GM23338 (cell line): ENCODE data around the gene S100A6. TPM values are rescaled to one million over a fixed set of nuclear protein-coding genes. Genes with fewer than 3 reads are reported as not detected.

Source experiments
- ATAC-seq: fragments of 200-7000 bp; cut with Tn5 transposase; 3 replicates; pipeline ENCODE4 v1.9.1; 2020
- DNase-seq: peaks from one replicate; pipeline ENCODE4 v3.0.0-alpha.2; 2015; ENCODE audit warnings: low spot score
- H2AFZ ChIP-seq: fragments of 200-600 bp; sonication (generic); 2 replicates; pipeline ENCODE4 v1.8.0; 2016; ENCODE audit warnings: antibody characterized with exemption, mild to moderate bottlenecking, moderate library complexity
- H3F3A ChIP-seq: fragments of 200-600 bp; sonication (generic); replicated peaks from 2 replicates; pipeline ENCODE4 v1.8.0; 2017; ENCODE audit warnings: antibody characterized with exemption, mixed run types, low read depth
- H3K27ac ChIP-seq: fragments of 200-600 bp; sonication (generic); 2 replicates; pipeline ENCODE4 v1.6.1; 2016; ENCODE audit warnings: low read depth
- H3K27me3 ChIP-seq: fragments of 200-600 bp; sonication (generic); 2 replicates; pipeline ENCODE4 v1.8.0; 2016; ENCODE audit warnings: mild to moderate bottlenecking, mixed run types, moderate library complexity; ENCODE audit not compliant: insufficient read depth
- H3K36me3 ChIP-seq: fragments of 200-600 bp; sonication (generic); 2 replicates; pipeline ENCODE4 v1.8.0; 2016; ENCODE audit warnings: mild to moderate bottlenecking; ENCODE audit not compliant: insufficient read depth
- H3K4me1 ChIP-seq: fragments of 200-600 bp; sonication (generic); 2 replicates; pipeline ENCODE4 v1.8.0; 2016; ENCODE audit warnings: mild to moderate bottlenecking, moderate library complexity; ENCODE audit not compliant: insufficient read depth
- H3K4me2 ChIP-seq: fragments of 200-600 bp; sonication (generic); 2 replicates; pipeline ENCODE4 v1.7.1; 2017; ENCODE audit warnings: mixed run types
- H3K4me3 ChIP-seq: fragments of 200-600 bp; sonication (generic); 2 replicates; pipeline ENCODE4 v1.6.1; 2016; ENCODE audit warnings: mixed run types
- H3K79me2 ChIP-seq: fragments of 200-600 bp; sonication (generic); replicated peaks from 2 replicates; pipeline ENCODE4 v1.8.0; 2017; ENCODE audit warnings: mild to moderate bottlenecking; ENCODE audit not compliant: insufficient read depth
- H3K9me2 ChIP-seq: fragments of 200-600 bp; sonication (generic); 2 replicates; pipeline ENCODE4 v1.8.0; 2017; ENCODE audit not compliant: insufficient read depth
- H4K20me1 ChIP-seq: fragments of 200-600 bp; sonication (generic); replicated peaks from 2 replicates; pipeline ENCODE4 v1.8.0; 2017; ENCODE audit warnings: mild to moderate bottlenecking; ENCODE audit not compliant: insufficient read depth
- H3K27ac Mint-ChIP-seq: 2 replicates; pipeline ENCODE4 v1.8.0; 2020; ENCODE audit warnings: inconsistent platforms, mild to moderate bottlenecking, moderate library complexity, mixed read lengths
- H3K27me3 Mint-ChIP-seq: 3 replicates; pipeline ENCODE4 v1.8.0; 2022; ENCODE audit warnings: low read depth, mild to moderate bottlenecking, moderate library complexity, mixed read lengths, inconsistent platforms; ENCODE audit not compliant: insufficient read depth, poor library complexity
- H3K36me3 Mint-ChIP-seq: 3 replicates; pipeline ENCODE4 v1.8.0; 2021; ENCODE audit warnings: low read depth, mild to moderate bottlenecking, inconsistent platforms, moderate library complexity, mixed read lengths
- H3K4me1 Mint-ChIP-seq: 3 replicates; pipeline ENCODE4 v1.8.0; 2020; ENCODE audit warnings: mild to moderate bottlenecking, inconsistent platforms, mixed read lengths
- H3K4me3 Mint-ChIP-seq: 3 replicates; pipeline ENCODE4 v1.8.0; 2021; ENCODE audit warnings: moderate library complexity, mild to moderate bottlenecking, inconsistent platforms, mixed read lengths
- H3K9me3 Mint-ChIP-seq: 3 replicates; pipeline ENCODE4 v1.8.0; 2020; ENCODE audit warnings: moderate library complexity, mild to moderate bottlenecking, inconsistent platforms, mixed read lengths
- CREB1 ChIP-seq: fragments of 250-450 bp; sonication (Bioruptor Pico); IDR thresholded peaks from 2 replicates; pipeline ENCODE4 v1.5.0; 2020; ENCODE audit warnings: low read depth, mild to moderate bottlenecking, moderate library complexity
- EZH2 ChIP-seq: fragments of 200-600 bp; sonication (generic); IDR thresholded peaks from one replicate; pipeline ENCODE4 v1.8.0; 2017; ENCODE audit warnings: antibody characterized with exemption, mild to moderate bottlenecking, low read depth; ENCODE audit not compliant: unreplicated experiment
- EZH2phosphoT487 ChIP-seq: fragments of 200-600 bp; sonication (generic); IDR thresholded peaks from one replicate; pipeline ENCODE4 v1.8.1; 2018; ENCODE audit warnings: antibody characterized with exemption; ENCODE audit not compliant: unreplicated experiment
- JUNB ChIP-seq: IDR thresholded peaks from one replicate; pipeline ENCODE4 v1.6.1; 2016; ENCODE audit warnings: antibody characterized with exemption; ENCODE audit not compliant: unreplicated experiment
- NANOG ChIP-seq: IDR thresholded peaks from 2 replicates; pipeline ENCODE4 v1.6.1; 2016; ENCODE audit warnings: antibody characterized with exemption, borderline replicate concordance
- POLR2AphosphoS5 ChIP-seq: IDR thresholded peaks from 2 replicates; pipeline ENCODE4 v1.6.1; 2016; ENCODE audit warnings: antibody characterized with exemption, low read depth
- STAT1 ChIP-seq: IDR thresholded peaks from one replicate; pipeline ENCODE4 v1.6.1; 2016; ENCODE audit warnings: antibody characterized with exemption; ENCODE audit not compliant: unreplicated experiment
- ZNF114 ChIP-seq: fragments of 250-450 bp; sonication (Bioruptor Pico); IDR thresholded peaks from 2 replicates; pipeline ENCODE4 v1.5.0; 2020; ENCODE audit warnings: mild to moderate bottlenecking, moderate library complexity
- ZNF331 ChIP-seq: fragments of 250-450 bp; sonication (Bioruptor Pico); IDR thresholded peaks from 2 replicates; pipeline ENCODE4 v1.5.0; 2020; ENCODE audit warnings: low read depth, mild to moderate bottlenecking, moderate library complexity
- polyA plus RNA-seq: library from polyadenylated mRNA; unstranded; fragments of >200 nt; fragmentation: Nextera tagmentation; extraction: Ambion mirVana; gene quantifications from 2 replicates; pipeline ENCODE4 v1.2.1, GENCODE V29; 2016
- total RNA-seq: library from RNA; depleted of rRNA; stranded (reverse); fragments of >200 nt; shearing (Covaris generic); gene quantifications from 2 replicates; pipeline ENCODE4 v1.2.3, GENCODE V29; 2014
- TF ChIP-seq, protein P1 (sequence below): IDR thresholded peaks from 2 replicates; pipeline ENCODE4 v1.6.1; 2016; ENCODE audit warnings: antibody characterized with exemption
- TF ChIP-seq, protein P2 (sequence below): fragments of 250-450 bp; sonication (Bioruptor Pico); IDR thresholded peaks from 2 replicates; pipeline ENCODE4 v1.5.0; 2020; ENCODE audit warnings: mild to moderate bottlenecking, moderate library complexity
- TF ChIP-seq, protein P3 (sequence below): IDR thresholded peaks from one replicate; pipeline ENCODE4 v1.6.1; 2018; ENCODE audit warnings: antibody characterized with exemption; ENCODE audit not compliant: unreplicated experiment
- TF ChIP-seq, protein P4 (sequence below), 2 experiments: fragments of 200-600 bp in 1 of 2; sonication (generic) in 1 of 2; conservative IDR thresholded peaks; 2 replicates each; pipeline versions ENCODE4 v1.5.1 to v1.6.1; 2016 to 2017; ENCODE audit warnings: antibody characterized with exemption in 2 of 2, low read depth in 2 of 2, mild to moderate bottlenecking in 2 of 2, moderate library complexity in 1 of 2

S100A6 gene
- total and polyA plus RNA-seq, 2 experiments from 2014 or later, result 7.3 to 77.5 TPM

DNA sequence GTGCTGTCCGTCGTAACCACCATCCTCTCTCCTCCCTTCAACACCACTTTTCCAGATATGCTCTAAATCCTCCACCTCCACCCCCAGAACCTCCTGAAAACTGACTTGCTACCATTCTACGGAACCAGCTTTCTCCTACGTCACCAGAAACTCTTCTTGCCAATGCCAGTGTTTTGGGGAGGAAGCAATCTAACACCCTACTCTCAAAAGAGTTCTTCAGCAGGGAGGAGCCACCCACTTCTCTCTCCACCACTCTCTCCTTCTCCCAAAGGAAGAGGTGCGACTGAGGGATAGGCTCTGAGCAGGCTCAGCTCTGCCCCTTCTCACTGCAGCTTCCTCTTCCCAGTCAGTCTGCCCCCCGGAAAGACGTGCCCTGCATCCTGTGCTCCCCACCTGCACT is 35.9 kb upstream of the S100A6 start:
- DNase-seq (no peak), ATAC-seq (no peak)
- H3K27me3 Mint-ChIP-seq, result peaks cover 12% of the 10 kb centered on the region
- Histone ChIP-seq H3K4me3 (no peak overlapping the region), H2AFZ (no peak overlapping the region), H3K4me2 (no peak overlapping the region), H3K79me2 (no peaks in the 10 kb centered on the region), H3K27ac (no peak overlapping the region), H4K20me1 (no peaks in the 10 kb centered on the region), H3F3A (peaks cover 6% of the 10 kb centered on the region; the same call in 1 of the 2 replicates), H3K27me3 (no peaks in the 10 kb centered on the region), H3K9me2 (no peaks in the 10 kb centered on the region), H3K36me3 (no peaks in the 10 kb centered on the region), H3K4me1 (peaks cover 14% of the 10 kb centered on the region)
- H3K27ac Mint-ChIP-seq, result no peak overlapping the region
- H3K9me3 Mint-ChIP-seq, result peaks cover 23% of the 10 kb centered on the region; the same call in 2 of the 3 replicates
- no peaks in the 10 kb centered on the region; the same call in 1 of the 3 replicates for H3K36me3 Mint-ChIP-seq
- peaks cover 22% of the 10 kb centered on the region for H3K4me1 Mint-ChIP-seq
- H3K4me3 Mint-ChIP-seq, result no peak overlapping the region
- TF ChIP-seq, protein P1, sequence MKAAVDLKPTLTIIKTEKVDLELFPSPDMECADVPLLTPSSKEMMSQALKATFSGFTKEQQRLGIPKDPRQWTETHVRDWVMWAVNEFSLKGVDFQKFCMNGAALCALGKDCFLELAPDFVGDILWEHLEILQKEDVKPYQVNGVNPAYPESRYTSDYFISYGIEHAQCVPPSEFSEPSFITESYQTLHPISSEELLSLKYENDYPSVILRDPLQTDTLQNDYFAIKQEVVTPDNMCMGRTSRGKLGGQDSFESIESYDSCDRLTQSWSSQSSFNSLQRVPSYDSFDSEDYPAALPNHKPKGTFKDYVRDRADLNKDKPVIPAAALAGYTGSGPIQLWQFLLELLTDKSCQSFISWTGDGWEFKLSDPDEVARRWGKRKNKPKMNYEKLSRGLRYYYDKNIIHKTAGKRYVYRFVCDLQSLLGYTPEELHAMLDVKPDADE, result no peak
- no peak for TF ChIP-seq POLR2AphosphoS5
- TF ChIP-seq ZNF114 (CRISPR knock-in tag), result no peak
- TF ChIP-seq EZH2phosphoT487, result no peak
- TF ChIP-seq JUNB, result no peak
- no peak for TF ChIP-seq STAT1
- TF ChIP-seq CREB1, result no peak
- TF ChIP-seq, protein P2, sequence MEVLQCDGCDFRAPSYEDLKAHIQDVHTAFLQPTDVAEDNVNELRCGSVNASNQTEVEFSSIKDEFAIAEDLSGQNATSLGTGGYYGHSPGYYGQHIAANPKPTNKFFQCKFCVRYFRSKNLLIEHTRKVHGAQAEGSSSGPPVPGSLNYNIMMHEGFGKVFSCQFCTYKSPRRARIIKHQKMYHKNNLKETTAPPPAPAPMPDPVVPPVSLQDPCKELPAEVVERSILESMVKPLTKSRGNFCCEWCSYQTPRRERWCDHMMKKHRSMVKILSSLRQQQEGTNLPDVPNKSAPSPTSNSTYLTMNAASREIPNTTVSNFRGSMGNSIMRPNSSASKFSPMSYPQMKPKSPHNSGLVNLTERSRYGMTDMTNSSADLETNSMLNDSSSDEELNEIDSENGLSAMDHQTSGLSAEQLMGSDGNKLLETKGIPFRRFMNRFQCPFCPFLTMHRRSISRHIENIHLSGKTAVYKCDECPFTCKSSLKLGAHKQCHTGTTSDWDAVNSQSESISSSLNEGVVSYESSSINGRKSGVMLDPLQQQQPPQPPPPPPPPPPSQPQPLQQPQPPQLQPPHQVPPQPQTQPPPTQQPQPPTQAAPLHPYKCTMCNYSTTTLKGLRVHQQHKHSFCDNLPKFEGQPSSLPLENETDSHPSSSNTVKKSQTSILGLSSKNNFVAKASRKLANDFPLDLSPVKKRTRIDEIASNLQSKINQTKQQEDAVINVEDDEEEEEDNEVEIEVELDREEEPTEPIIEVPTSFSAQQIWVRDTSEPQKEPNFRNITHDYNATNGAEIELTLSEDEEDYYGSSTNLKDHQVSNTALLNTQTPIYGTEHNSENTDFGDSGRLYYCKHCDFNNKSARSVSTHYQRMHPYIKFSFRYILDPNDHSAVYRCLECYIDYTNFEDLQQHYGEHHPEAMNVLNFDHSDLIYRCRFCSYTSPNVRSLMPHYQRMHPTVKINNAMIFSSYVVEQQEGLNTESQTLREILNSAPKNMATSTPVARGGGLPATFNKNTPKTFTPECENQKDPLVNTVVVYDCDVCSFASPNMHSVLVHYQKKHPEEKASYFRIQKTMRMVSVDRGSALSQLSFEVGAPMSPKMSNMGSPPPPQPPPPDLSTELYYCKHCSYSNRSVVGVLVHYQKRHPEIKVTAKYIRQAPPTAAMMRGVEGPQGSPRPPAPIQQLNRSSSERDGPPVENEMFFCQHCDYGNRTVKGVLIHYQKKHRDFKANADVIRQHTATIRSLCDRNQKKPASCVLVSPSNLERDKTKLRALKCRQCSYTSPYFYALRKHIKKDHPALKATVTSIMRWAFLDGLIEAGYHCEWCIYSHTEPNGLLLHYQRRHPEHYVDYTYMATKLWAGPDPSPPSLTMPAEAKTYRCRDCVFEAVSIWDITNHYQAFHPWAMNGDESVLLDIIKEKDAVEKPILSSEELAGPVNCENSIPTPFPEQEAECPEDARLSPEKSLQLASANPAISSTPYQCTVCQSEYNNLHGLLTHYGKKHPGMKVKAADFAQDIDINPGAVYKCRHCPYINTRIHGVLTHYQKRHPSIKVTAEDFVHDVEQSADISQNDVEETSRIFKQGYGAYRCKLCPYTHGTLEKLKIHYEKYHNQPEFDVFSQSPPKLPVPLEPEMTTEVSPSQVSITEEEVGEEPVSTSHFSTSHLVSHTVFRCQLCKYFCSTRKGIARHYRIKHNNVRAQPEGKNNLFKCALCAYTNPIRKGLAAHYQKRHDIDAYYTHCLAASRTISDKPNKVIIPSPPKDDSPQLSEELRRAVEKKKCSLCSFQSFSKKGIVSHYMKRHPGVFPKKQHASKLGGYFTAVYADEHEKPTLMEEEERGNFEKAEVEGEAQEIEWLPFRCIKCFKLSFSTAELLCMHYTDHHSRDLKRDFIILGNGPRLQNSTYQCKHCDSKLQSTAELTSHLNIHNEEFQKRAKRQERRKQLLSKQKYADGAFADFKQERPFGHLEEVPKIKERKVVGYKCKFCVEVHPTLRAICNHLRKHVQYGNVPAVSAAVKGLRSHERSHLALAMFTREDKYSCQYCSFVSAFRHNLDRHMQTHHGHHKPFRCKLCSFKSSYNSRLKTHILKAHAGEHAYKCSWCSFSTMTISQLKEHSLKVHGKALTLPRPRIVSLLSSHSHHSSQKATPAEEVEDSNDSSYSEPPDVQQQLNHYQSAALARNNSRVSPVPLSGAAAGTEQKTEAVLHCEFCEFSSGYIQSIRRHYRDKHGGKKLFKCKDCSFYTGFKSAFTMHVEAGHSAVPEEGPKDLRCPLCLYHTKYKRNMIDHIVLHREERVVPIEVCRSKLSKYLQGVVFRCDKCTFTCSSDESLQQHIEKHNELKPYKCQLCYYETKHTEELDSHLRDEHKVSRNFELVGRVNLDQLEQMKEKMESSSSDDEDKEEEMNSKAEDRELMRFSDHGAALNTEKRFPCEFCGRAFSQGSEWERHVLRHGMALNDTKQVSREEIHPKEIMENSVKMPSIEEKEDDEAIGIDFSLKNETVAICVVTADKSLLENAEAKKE (CRISPR knock-in tag), result no peak
- TF ChIP-seq NANOG, result no peak
- TF ChIP-seq, protein P3, sequence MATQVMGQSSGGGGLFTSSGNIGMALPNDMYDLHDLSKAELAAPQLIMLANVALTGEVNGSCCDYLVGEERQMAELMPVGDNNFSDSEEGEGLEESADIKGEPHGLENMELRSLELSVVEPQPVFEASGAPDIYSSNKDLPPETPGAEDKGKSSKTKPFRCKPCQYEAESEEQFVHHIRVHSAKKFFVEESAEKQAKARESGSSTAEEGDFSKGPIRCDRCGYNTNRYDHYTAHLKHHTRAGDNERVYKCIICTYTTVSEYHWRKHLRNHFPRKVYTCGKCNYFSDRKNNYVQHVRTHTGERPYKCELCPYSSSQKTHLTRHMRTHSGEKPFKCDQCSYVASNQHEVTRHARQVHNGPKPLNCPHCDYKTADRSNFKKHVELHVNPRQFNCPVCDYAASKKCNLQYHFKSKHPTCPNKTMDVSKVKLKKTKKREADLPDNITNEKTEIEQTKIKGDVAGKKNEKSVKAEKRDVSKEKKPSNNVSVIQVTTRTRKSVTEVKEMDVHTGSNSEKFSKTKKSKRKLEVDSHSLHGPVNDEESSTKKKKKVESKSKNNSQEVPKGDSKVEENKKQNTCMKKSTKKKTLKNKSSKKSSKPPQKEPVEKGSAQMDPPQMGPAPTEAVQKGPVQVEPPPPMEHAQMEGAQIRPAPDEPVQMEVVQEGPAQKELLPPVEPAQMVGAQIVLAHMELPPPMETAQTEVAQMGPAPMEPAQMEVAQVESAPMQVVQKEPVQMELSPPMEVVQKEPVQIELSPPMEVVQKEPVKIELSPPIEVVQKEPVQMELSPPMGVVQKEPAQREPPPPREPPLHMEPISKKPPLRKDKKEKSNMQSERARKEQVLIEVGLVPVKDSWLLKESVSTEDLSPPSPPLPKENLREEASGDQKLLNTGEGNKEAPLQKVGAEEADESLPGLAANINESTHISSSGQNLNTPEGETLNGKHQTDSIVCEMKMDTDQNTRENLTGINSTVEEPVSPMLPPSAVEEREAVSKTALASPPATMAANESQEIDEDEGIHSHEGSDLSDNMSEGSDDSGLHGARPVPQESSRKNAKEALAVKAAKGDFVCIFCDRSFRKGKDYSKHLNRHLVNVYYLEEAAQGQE, result no peak
- TF ChIP-seq ZNF331 (CRISPR knock-in tag), result no peak
- no peak for TF ChIP-seq EZH2
- TF ChIP-seq, protein P4, sequence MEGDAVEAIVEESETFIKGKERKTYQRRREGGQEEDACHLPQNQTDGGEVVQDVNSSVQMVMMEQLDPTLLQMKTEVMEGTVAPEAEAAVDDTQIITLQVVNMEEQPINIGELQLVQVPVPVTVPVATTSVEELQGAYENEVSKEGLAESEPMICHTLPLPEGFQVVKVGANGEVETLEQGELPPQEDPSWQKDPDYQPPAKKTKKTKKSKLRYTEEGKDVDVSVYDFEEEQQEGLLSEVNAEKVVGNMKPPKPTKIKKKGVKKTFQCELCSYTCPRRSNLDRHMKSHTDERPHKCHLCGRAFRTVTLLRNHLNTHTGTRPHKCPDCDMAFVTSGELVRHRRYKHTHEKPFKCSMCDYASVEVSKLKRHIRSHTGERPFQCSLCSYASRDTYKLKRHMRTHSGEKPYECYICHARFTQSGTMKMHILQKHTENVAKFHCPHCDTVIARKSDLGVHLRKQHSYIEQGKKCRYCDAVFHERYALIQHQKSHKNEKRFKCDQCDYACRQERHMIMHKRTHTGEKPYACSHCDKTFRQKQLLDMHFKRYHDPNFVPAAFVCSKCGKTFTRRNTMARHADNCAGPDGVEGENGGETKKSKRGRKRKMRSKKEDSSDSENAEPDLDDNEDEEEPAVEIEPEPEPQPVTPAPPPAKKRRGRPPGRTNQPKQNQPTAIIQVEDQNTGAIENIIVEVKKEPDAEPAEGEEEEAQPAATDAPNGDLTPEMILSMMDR (conservative IDR thresholded peaks at IDR 0.05; ENCODE audit: low read depth in 2 of 2), result no peak
